ENCODE results near the gene DRICH1. TPM values are rescaled to one million over a fixed set of nuclear protein-coding genes. Genes with fewer than 3 reads are reported as not detected.
A peak's percentile ranks its signal among the peaks of the same experiment; 100 is the strongest.
"Not testable (repeated sequence)": the region's sequence is repeated elsewhere in the genome, so short reads cannot be mapped to it uniquely, and the experiment has no call there.

The DRICH1 gene
- total RNA-seq, 2 experiments from 2014 or later: 0.41 to 0.65 TPM

- DNase-seq: no peak
- Mint-ChIP-seq H3K9me3 (ENCODE audit: low read depth) (no peaks in the 10 kb centered on the region), H3K4me3 (no peak overlapping the region), H3K4me1 (peaks cover 4% of the 10 kb centered on the region), H3K36me3 (ENCODE audit: low read depth) (peaks cover 2% of the 10 kb centered on the region), H3K27me3 (no peaks in the 10 kb centered on the region), H3K27ac (no peak overlapping the region)
- intact Hi-C loops (cut with DNase I, micrococcal nuclease): no loop called here
- ChIA-PET POLR2A (no interaction called here), CTCF (interaction anchor here (0.6 kb wide), 1 partner anchor 52 kb away, joined by 3 read pairs; no protein-coding TSS in a partner anchor)
- no peak for ATAC-seq
These were observed 21.9 kb downstream of the DRICH1 start for GRCh38 chr22:23609983-23610781.

- Mint-ChIP-seq H3K4me3 (no peak overlapping the region), H3K27ac (no peak overlapping the region), H3K36me3 (ENCODE audit: low read depth) (peaks cover 2% of the 10 kb centered on the region), H3K9me3 (ENCODE audit: low read depth) (no peaks in the 10 kb centered on the region), H3K4me1 (peaks cover 4% of the 10 kb centered on the region), H3K27me3 (no peaks in the 10 kb centered on the region)
- ATAC-seq (no peak), DNase-seq (peak; percentile 19)
- intact Hi-C loops (cut with DNase I, micrococcal nuclease): no loop called here
- ChIA-PET CTCF (no interaction called here), POLR2A (no interaction called here)
These were observed 23.5 kb downstream of the DRICH1 start for GRCh38 chr22:23608583-23608982.

- H3K4me3 Mint-ChIP-seq: no peak overlapping the region
- intact Hi-C loops (cut with DNase I, micrococcal nuclease): no loop called here
- H3K27me3 Mint-ChIP-seq: no peaks in the 10 kb centered on the region
- H3K27ac Mint-ChIP-seq: no peak overlapping the region
- POLR2A ChIA-PET: interaction anchor here (0.6 kb wide), 1 partner anchor 76 kb away, joined by 7 read pairs; no protein-coding TSS in a partner anchor
- CTCF ChIA-PET: no interaction called here
- peaks cover 2% of the 10 kb centered on the region for H3K36me3 Mint-ChIP-seq (ENCODE audit: low read depth)
- no peak for DNase-seq
- no peaks in the 10 kb centered on the region for H3K4me1 Mint-ChIP-seq
- no peaks in the 10 kb centered on the region for H3K9me3 Mint-ChIP-seq (ENCODE audit: low read depth)
- ATAC-seq: no peak
These were observed 25.7 kb downstream of the DRICH1 start for GRCh38 chr22:23606204-23607131.

DNA sequence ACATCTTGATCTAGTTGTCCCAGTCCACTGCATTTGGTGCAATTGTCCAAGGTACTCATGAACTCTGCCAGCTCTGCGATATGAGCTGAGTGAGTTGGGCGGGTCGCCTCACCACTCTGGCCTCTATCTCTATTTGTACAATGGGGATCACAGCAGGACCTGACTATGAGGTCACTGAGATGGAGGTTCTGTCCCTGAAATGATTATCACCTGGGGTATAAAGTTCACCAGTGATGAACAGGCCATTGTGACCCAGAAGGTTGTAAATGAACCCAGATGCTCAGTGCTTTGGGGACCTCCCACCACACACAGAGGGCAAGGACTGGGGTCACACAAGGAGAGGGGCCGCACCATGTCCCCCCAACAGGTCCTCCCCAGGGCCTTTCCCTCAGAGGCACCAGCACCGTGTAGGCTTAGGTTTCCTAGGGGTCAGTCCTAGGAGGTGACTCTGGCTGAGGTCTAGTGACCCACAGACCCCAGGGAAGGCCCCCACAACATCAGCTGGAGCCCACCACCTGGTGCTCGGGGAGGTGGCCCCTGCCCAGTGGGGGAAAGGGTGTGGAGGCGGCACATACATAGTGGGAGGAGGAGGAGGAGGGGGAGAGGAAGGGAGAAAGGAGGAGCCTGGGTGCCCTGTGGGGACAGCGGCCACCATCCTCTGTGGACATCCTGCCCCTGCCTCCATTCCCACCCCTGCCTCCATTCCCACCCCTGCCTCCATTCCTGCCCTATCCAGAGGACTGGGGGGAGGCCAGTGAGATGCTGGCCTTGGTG, 27.0 kb downstream of the DRICH1 start:
- Mint-ChIP-seq H3K36me3 (ENCODE audit: low read depth) (no peaks in the 10 kb centered on the region), H3K4me1 (no peaks in the 10 kb centered on the region), H3K27ac (no peak overlapping the region), H3K27me3 (no peaks in the 10 kb centered on the region), H3K9me3 (ENCODE audit: low read depth) (no peaks in the 10 kb centered on the region), H3K4me3 (no peak overlapping the region)
- POLR2A ChIA-PET: no interaction called here
- DNase-seq (no peak), ATAC-seq (no peak)
- CTCF ChIA-PET: no interaction called here
- intact Hi-C loops (cut with DNase I, micrococcal nuclease): no loop called here

DNA sequence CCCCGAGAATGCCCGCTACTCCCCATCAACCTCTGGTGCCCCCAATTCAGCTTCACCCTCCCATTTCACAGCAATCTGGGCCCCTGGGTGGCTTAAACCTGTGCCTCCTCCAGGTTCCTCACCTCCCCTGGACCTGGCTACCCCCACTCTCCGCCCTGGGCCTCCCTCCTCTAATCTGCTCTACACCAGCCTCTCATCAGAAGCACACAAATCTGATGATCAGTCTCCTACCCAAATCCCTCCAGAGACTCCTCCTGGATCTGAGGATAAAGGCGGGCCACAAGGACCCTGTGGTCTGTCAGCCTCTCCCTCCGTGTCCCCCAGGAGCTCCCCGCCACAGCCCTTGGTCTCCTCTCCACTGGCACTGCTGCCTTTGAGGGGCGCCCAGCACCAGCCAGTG, 28.9 kb downstream of the DRICH1 start:
- Mint-ChIP-seq H3K27me3 (no peaks in the 10 kb centered on the region), H3K36me3 (ENCODE audit: low read depth) (no peaks in the 10 kb centered on the region), H3K9me3 (ENCODE audit: low read depth) (no peaks in the 10 kb centered on the region), H3K4me3 (no peak overlapping the region), H3K4me1 (no peaks in the 10 kb centered on the region), H3K27ac (no peak overlapping the region)
- ChIA-PET POLR2A (no interaction called here), CTCF (no interaction called here)
- DNase-seq: no peak
- ATAC-seq: no peak
- intact Hi-C loops (cut with DNase I, micrococcal nuclease): no loop called here

GRCh38 chr22:23598805-23599518, 33.2 kb downstream of the DRICH1 start:
- Mint-ChIP-seq H3K27ac (no peak overlapping the region), H3K27me3 (no peaks in the 10 kb centered on the region), H3K9me3 (ENCODE audit: low read depth) (no peaks in the 10 kb centered on the region), H3K4me3 (no peak overlapping the region), H3K4me1 (no peaks in the 10 kb centered on the region), H3K36me3 (ENCODE audit: low read depth) (no peaks in the 10 kb centered on the region)
- no peak for DNase-seq
- ChIA-PET POLR2A (no interaction called here), CTCF (interaction anchor here (0.6 kb wide), 1 partner anchor 22 kb away, joined by 4 read pairs; no protein-coding TSS in a partner anchor)
- no peak for ATAC-seq
- intact Hi-C loops (cut with DNase I, micrococcal nuclease): no loop called here

DNA sequence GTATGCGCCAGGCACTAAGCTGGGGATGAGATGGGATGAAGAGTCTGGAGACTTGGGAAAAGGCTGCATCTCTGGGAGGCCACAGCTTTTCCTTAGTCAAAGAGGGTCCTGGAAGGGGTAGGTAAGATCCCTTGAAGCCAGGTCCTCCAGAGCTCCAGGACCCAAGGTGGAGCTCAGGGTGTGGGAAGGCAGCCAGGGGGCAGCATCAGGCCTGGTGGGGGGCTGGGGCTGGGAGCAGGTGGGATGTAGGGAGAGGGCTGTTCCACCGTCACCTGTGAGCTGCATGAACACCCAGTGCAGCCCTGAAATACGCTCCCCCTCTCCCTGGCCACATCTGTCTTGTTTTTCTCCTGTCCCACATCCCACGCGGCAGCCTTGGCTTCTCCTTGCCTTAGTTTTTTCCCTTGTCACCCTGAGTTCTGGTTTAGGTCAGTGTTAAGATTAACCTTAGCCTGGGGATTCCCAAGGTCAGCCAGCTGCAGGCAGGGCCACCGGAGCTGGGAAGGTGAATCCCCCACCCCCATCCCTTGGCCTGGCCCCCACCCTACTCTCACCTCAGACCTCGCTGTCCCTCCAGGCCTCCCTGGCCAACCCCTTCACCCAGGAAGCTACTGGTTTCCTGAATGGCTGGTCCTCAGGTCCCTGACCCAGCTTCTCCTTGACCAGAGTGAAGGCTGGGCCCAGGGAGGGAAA, 34.4 kb downstream of the DRICH1 start:
- H3K4me3 Mint-ChIP-seq; H3K36me3 Mint-ChIP-seq (ENCODE audit: low read depth); intact Hi-C loops (cut with DNase I, micrococcal nuclease); POLR2A ChIA-PET; ATAC-seq; H3K27ac Mint-ChIP-seq; DNase-seq; H3K9me3 Mint-ChIP-seq (ENCODE audit: low read depth); H3K4me1 Mint-ChIP-seq; H3K27me3 Mint-ChIP-seq; CTCF ChIA-PET: not testable (repeated sequence)

- H3K4me1 Mint-ChIP-seq; H3K36me3 Mint-ChIP-seq (ENCODE audit: low read depth); intact Hi-C loops (cut with DNase I, micrococcal nuclease); POLR2A ChIA-PET; CTCF ChIA-PET; H3K27ac Mint-ChIP-seq; DNase-seq; ATAC-seq; H3K4me3 Mint-ChIP-seq; H3K9me3 Mint-ChIP-seq (ENCODE audit: low read depth); H3K27me3 Mint-ChIP-seq: not testable (repeated sequence)
These were observed 36.2 kb downstream of the DRICH1 start for GRCh38 chr22:23595904-23596303.

DNA sequence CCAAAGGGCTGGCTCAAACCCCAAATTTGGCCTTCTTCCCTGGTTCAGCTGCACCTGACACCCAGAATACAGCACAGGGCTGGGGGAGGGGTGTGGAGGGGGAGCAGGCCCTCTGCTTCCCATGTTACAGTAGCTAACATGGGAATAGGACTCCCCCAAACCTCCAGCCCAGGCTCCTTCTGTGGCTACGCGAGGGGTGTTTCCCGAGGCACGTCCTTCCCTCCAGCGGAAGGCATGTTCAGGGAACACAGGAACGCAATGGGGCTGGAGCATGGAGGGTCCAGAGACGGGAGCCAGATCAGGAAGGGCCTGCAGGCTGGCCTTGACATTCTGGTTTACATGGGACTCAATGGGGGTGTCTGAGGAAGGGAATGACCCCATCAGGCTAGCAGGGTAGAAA, 40.3 kb downstream of the DRICH1 start:
- POLR2A ChIA-PET: no interaction called here
- CTCF ChIA-PET: interaction anchor here (0.5 to 2.0 kb wide), 10 partner anchors 8 to 820 kb away, joined by 3 to 12 read pairs (median 4); partner anchors contain the start of gene IGLL1
- intact Hi-C loops (cut with DNase I, micrococcal nuclease): loop anchor here (1.0 kb wide), 1 partner anchor 51 kb away; no protein-coding TSS in a partner anchor
- ATAC-seq (no peak), DNase-seq (no peak)
- Mint-ChIP-seq H3K27me3 (no peaks in the 10 kb centered on the region), H3K4me1 (no peaks in the 10 kb centered on the region), H3K4me3 (no peak overlapping the region), H3K36me3 (ENCODE audit: low read depth) (peaks cover 3% of the 10 kb centered on the region), H3K27ac (no peak overlapping the region), H3K9me3 (ENCODE audit: low read depth) (no peaks in the 10 kb centered on the region)

GRCh38 chr22:23591201-23591791, 40.8 kb downstream of the DRICH1 start:
- no peak overlapping the region for H3K4me3 Mint-ChIP-seq
- peaks cover 3% of the 10 kb centered on the region for H3K36me3 Mint-ChIP-seq (ENCODE audit: low read depth)
- H3K4me1 Mint-ChIP-seq: no peaks in the 10 kb centered on the region
- POLR2A ChIA-PET: no interaction called here
- H3K27ac Mint-ChIP-seq: no peak overlapping the region
- H3K27me3 Mint-ChIP-seq: no peaks in the 10 kb centered on the region
- CTCF ChIA-PET: interaction anchor here (0.5 to 2.0 kb wide), 12 partner anchors 9 to 819 kb away, joined by 3 to 12 read pairs (median 4); partner anchors contain the start of gene IGLL1
- peak; percentile 79 for ATAC-seq
- no peaks in the 10 kb centered on the region for H3K9me3 Mint-ChIP-seq (ENCODE audit: low read depth)
- DNase-seq: peak; percentile 77
- intact Hi-C loops (cut with DNase I, micrococcal nuclease): loop anchor here (1.0 kb wide), 1 partner anchor 50 kb away; no protein-coding TSS in a partner anchor
